Stimulated activated memory B cell treated with anti-CD40 and anti-IgM and Interleukin-4, amounts not matched to agents 10 μg/mL and 1 μg/mL and 100 μg/mL, for 72 hours (primary cell): ENCODE results near the gene RPN2.

Experiments
- ATAC-seq: fragments of 150-1000 bp; cut with Tn5 transposase; 2 replicates; pipeline ENCODE4 v1.10.0; 2021
- H3K27ac Mint-ChIP-seq: one replicate; pipeline ENCODE4 v1.8.0; 2022; ENCODE audit warnings: mild to moderate bottlenecking, mixed read lengths
- H3K27me3 Mint-ChIP-seq: one replicate; pipeline ENCODE4 v1.8.0; 2022; ENCODE audit warnings: mixed read lengths
- H3K36me3 Mint-ChIP-seq: one replicate; pipeline ENCODE4 v1.8.0; 2022; ENCODE audit warnings: mixed read lengths
- H3K4me1 Mint-ChIP-seq: one replicate; pipeline ENCODE4 v1.8.0; 2022; ENCODE audit warnings: mixed read lengths
- H3K4me3 Mint-ChIP-seq: one replicate; pipeline ENCODE4 v1.8.0; 2022; ENCODE audit warnings: mild to moderate bottlenecking, moderate library complexity, mixed read lengths
- H3K9me3 Mint-ChIP-seq: one replicate; pipeline ENCODE4 v1.8.0; 2022; ENCODE audit warnings: mixed read lengths

The RPN2 gene

GRCh38 chr20:37220731-37221130 is 41.6 kb downstream of the RPN2 start:
- H3K9me3 Mint-ChIP-seq, result no peaks in the 10 kb centered on the region
- no peak for ATAC-seq
- H3K4me3 Mint-ChIP-seq, result no peak overlapping the region
- H3K4me1 Mint-ChIP-seq, result no peaks in the 10 kb centered on the region
- no peaks in the 10 kb centered on the region for H3K27me3 Mint-ChIP-seq
- H3K27ac Mint-ChIP-seq, result no peak overlapping the region
- H3K36me3 Mint-ChIP-seq, result peaks cover 60% of the 10 kb centered on the region

- H3K27me3 Mint-ChIP-seq, result no peaks in the 10 kb centered on the region
- ATAC-seq, result no peak
- no peaks in the 10 kb centered on the region for H3K4me1 Mint-ChIP-seq
- H3K9me3 Mint-ChIP-seq, result no peaks in the 10 kb centered on the region
- no peak overlapping the region for H3K4me3 Mint-ChIP-seq
- H3K36me3 Mint-ChIP-seq, result peaks cover 55% of the 10 kb centered on the region
- H3K27ac Mint-ChIP-seq, result no peak overlapping the region
Observed at GRCh38 chr20:37222086-37222485, 43.0 kb downstream of the RPN2 start.

GRCh38 chr20:37223053-37223452 is 43.9 kb downstream of the RPN2 start:
- H3K4me1 Mint-ChIP-seq, result no peaks in the 10 kb centered on the region
- no peaks in the 10 kb centered on the region for H3K9me3 Mint-ChIP-seq
- no peak overlapping the region for H3K4me3 Mint-ChIP-seq
- peaks cover 63% of the 10 kb centered on the region for H3K36me3 Mint-ChIP-seq
- peak; percentile 73 for ATAC-seq
- no peak overlapping the region for H3K27ac Mint-ChIP-seq
- no peaks in the 10 kb centered on the region for H3K27me3 Mint-ChIP-seq

- Mint-ChIP-seq H3K9me3 (no peaks in the 10 kb centered on the region), H3K27me3 (no peaks in the 10 kb centered on the region), H3K4me1 (no peaks in the 10 kb centered on the region), H3K36me3 (peaks cover 60% of the 10 kb centered on the region), H3K4me3 (no peak overlapping the region), H3K27ac (no peak overlapping the region)
- no peak for ATAC-seq
Observed at GRCh38 chr20:37225146-37225545, 46.0 kb downstream of the RPN2 start.

GRCh38 chr20:37226889-37227288 is 47.8 kb downstream of the RPN2 start:
- H3K9me3 Mint-ChIP-seq, result no peaks in the 10 kb centered on the region
- no peaks in the 10 kb centered on the region for H3K27me3 Mint-ChIP-seq
- peaks cover 75% of the 10 kb centered on the region for H3K36me3 Mint-ChIP-seq
- no peaks in the 10 kb centered on the region for H3K4me1 Mint-ChIP-seq
- H3K27ac Mint-ChIP-seq, result no peak overlapping the region
- no peak for ATAC-seq
- H3K4me3 Mint-ChIP-seq, result no peak overlapping the region

- no peaks in the 10 kb centered on the region for H3K27me3 Mint-ChIP-seq
- no peak for ATAC-seq
- no peak overlapping the region for H3K4me3 Mint-ChIP-seq
- H3K9me3 Mint-ChIP-seq, result no peaks in the 10 kb centered on the region
- H3K27ac Mint-ChIP-seq, result no peak overlapping the region
- H3K4me1 Mint-ChIP-seq, result no peaks in the 10 kb centered on the region
- H3K36me3 Mint-ChIP-seq, result peaks cover 82% of the 10 kb centered on the region
Observed at GRCh38 chr20:37228082-37228481, 49.0 kb downstream of the RPN2 start.

- Mint-ChIP-seq H3K4me1 (no peaks in the 10 kb centered on the region), H3K27ac (no peak overlapping the region), H3K36me3 (peaks cover 76% of the 10 kb centered on the region), H3K27me3 (no peaks in the 10 kb centered on the region), H3K9me3 (no peaks in the 10 kb centered on the region), H3K4me3 (no peak overlapping the region)
- no peak for ATAC-seq
Observed at GRCh38 chr20:37228656-37229055, 49.5 kb downstream of the RPN2 start.

- no peak for ATAC-seq
- H3K27me3 Mint-ChIP-seq, result no peaks in the 10 kb centered on the region
- H3K9me3 Mint-ChIP-seq, result no peaks in the 10 kb centered on the region
- H3K4me3 Mint-ChIP-seq, result no peak overlapping the region
- H3K36me3 Mint-ChIP-seq, result peaks cover 76% of the 10 kb centered on the region
- H3K4me1 Mint-ChIP-seq, result no peaks in the 10 kb centered on the region
- no peak overlapping the region for H3K27ac Mint-ChIP-seq
Observed at GRCh38 chr20:37229357-37229756, 50.2 kb downstream of the RPN2 start.

GRCh38 chr20:37230200-37230599 is 51.1 kb downstream of the RPN2 start:
- no peak for ATAC-seq
- no peaks in the 10 kb centered on the region for H3K4me1 Mint-ChIP-seq
- no peaks in the 10 kb centered on the region for H3K27me3 Mint-ChIP-seq
- no peaks in the 10 kb centered on the region for H3K9me3 Mint-ChIP-seq
- H3K4me3 Mint-ChIP-seq, result no peak overlapping the region
- H3K27ac Mint-ChIP-seq, result no peak overlapping the region
- H3K36me3 Mint-ChIP-seq, result peaks cover 76% of the 10 kb centered on the region

- no peaks in the 10 kb centered on the region for H3K4me1 Mint-ChIP-seq
- peaks cover 84% of the 10 kb centered on the region for H3K36me3 Mint-ChIP-seq
- no peaks in the 10 kb centered on the region for H3K27me3 Mint-ChIP-seq
- no peak overlapping the region for H3K4me3 Mint-ChIP-seq
- no peak for ATAC-seq
- H3K9me3 Mint-ChIP-seq, result no peaks in the 10 kb centered on the region
- H3K27ac Mint-ChIP-seq, result no peak overlapping the region
Observed at GRCh38 chr20:37231947-37232630, 53.0 kb downstream of the RPN2 start.

GRCh38 chr20:37233548-37234253 is 54.6 kb downstream of the RPN2 start:
- no peak overlapping the region for H3K4me3 Mint-ChIP-seq
- H3K9me3 Mint-ChIP-seq, result no peaks in the 10 kb centered on the region
- H3K27me3 Mint-ChIP-seq, result no peaks in the 10 kb centered on the region
- no peak overlapping the region for H3K27ac Mint-ChIP-seq
- peaks cover 79% of the 10 kb centered on the region for H3K36me3 Mint-ChIP-seq
- no peaks in the 10 kb centered on the region for H3K4me1 Mint-ChIP-seq
- ATAC-seq, result no peak

- no peak overlapping the region for H3K4me3 Mint-ChIP-seq
- H3K4me1 Mint-ChIP-seq, result no peaks in the 10 kb centered on the region
- no peaks in the 10 kb centered on the region for H3K9me3 Mint-ChIP-seq
- H3K27ac Mint-ChIP-seq, result no peak overlapping the region
- no peaks in the 10 kb centered on the region for H3K27me3 Mint-ChIP-seq
- peaks cover 79% of the 10 kb centered on the region for H3K36me3 Mint-ChIP-seq
- ATAC-seq, result no peak
Observed at GRCh38 chr20:37234254-37234581, 55.1 kb downstream of the RPN2 start.

- H3K27me3 Mint-ChIP-seq, result no peaks in the 10 kb centered on the region
- H3K9me3 Mint-ChIP-seq, result no peaks in the 10 kb centered on the region
- H3K27ac Mint-ChIP-seq, result no peak overlapping the region
- no peak overlapping the region for H3K4me3 Mint-ChIP-seq
- H3K4me1 Mint-ChIP-seq, result no peaks in the 10 kb centered on the region
- H3K36me3 Mint-ChIP-seq, result peaks cover 83% of the 10 kb centered on the region
- ATAC-seq, result no peak
Observed at GRCh38 chr20:37235065-37235464, 55.9 kb downstream of the RPN2 start.

- Mint-ChIP-seq H3K36me3 (peaks cover 84% of the 10 kb centered on the region), H3K27me3 (no peaks in the 10 kb centered on the region), H3K9me3 (no peaks in the 10 kb centered on the region), H3K27ac (no peak overlapping the region), H3K4me3 (no peak overlapping the region), H3K4me1 (no peaks in the 10 kb centered on the region)
- no peak for ATAC-seq
Observed at GRCh38 chr20:37236462-37236861, 57.3 kb downstream of the RPN2 start.

GRCh38 chr20:37237656-37238055 is 58.5 kb downstream of the RPN2 start:
- Mint-ChIP-seq H3K4me3 (no peak overlapping the region), H3K27ac (no peak overlapping the region), H3K4me1 (no peaks in the 10 kb centered on the region), H3K27me3 (no peaks in the 10 kb centered on the region), H3K36me3 (peaks cover 82% of the 10 kb centered on the region), H3K9me3 (no peaks in the 10 kb centered on the region)
- ATAC-seq, result no peak

GRCh38 chr20:37238426-37238825 is 59.3 kb downstream of the RPN2 start:
- H3K27ac Mint-ChIP-seq, result no peak overlapping the region
- H3K36me3 Mint-ChIP-seq, result peaks cover 87% of the 10 kb centered on the region

More at GRCh38 chr20:37238426-37238825, 59.3 kb downstream of the RPN2 start:
- H3K27me3 Mint-ChIP-seq, result no peaks in the 10 kb centered on the region
- no peak overlapping the region for H3K4me3 Mint-ChIP-seq
- no peaks in the 10 kb centered on the region for H3K4me1 Mint-ChIP-seq
- ATAC-seq, result no peak
- no peaks in the 10 kb centered on the region for H3K9me3 Mint-ChIP-seq
